NOMO-1 (cell line): ENCODE results near the gene GRM8.

Experiments
- DNase-seq, 2 experiments: peaks; one replicate each; lab custom pipeline; 2025; ENCODE audit not compliant: unreplicated experiment in 2 of 2; lab: John Stamatoyannopoulos, UW

The GRM8 gene

DNA sequence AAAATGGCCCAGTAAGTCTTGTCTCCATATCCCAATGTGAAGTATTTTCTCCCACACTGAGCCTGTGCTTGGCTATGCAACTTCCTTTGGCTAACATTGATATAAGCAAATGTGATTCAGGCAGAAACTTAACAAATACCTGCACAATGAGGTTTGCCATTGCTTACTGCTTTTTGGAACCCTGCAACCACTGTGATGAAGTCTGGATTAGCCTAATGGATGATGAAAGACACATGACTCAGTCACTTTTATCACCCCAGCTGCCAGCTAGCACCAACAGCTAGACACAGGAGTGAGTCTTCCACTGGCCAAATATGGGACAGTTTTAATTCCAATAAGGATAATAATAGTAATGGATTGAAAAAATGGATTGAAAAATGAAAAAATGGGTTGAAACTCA, 854.5 kb downstream of the GRM8 start:
- no peak for DNase-seq

DNA sequence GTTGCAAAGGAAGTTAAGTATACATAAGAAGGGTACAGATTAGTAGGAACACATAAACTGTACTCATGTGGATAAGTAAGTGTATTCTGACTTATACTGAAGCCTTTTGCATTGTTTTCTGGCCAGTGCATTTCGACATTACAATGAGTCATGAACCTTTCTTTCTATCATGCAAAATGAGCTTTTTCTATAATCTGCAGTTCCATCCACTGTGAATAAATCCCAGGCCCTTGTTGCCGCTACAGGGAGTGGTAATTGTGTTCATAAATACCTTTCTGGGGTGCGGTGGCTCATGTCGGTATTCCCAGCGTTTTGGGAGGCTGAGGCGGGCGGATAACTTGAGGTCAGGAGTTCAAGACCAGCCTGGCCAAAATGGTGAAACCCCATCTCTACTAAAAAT, 858.3 kb downstream of the GRM8 start:
- no peak for DNase-seq
